ENCODE data around the gene GMNN. TPM values are rescaled to one million over a fixed set of nuclear protein-coding genes. Genes with fewer than 3 reads are reported as not detected.
A peak's percentile ranks its signal among the peaks of the same experiment; 100 is the strongest.

Gene GMNN
- total RNA-seq, 1 donor from 2014 or later = 65.4 TPM

GRCh38 chr6:24780206-24780605 lies 5.5 kb downstream of the GMNN start:
- H3K27ac Mint-ChIP-seq = peak overlapping the region; percentile 93
- no peaks in the 10 kb centered on the region for H3K9me3 Mint-ChIP-seq (ENCODE audit: low read depth)
- no peaks in the 10 kb centered on the region for H3K27me3 Mint-ChIP-seq
- H3K36me3 Mint-ChIP-seq (ENCODE audit: insufficient read depth) = peaks cover 30% of the 10 kb centered on the region
- TF ChIP-seq CTCF (IDR thresholded peaks at IDR 0.05; ENCODE audit: unreplicated experiment) = no peak
- peaks cover 34% of the 10 kb centered on the region for H3K4me1 Mint-ChIP-seq (ENCODE audit: low read depth)
- peak overlapping the region; percentile 64 for H3K4me3 Mint-ChIP-seq (ENCODE audit: low read depth)
- DNase-seq (ENCODE audit: low spot score, unreplicated experiment) = no peak

DNA sequence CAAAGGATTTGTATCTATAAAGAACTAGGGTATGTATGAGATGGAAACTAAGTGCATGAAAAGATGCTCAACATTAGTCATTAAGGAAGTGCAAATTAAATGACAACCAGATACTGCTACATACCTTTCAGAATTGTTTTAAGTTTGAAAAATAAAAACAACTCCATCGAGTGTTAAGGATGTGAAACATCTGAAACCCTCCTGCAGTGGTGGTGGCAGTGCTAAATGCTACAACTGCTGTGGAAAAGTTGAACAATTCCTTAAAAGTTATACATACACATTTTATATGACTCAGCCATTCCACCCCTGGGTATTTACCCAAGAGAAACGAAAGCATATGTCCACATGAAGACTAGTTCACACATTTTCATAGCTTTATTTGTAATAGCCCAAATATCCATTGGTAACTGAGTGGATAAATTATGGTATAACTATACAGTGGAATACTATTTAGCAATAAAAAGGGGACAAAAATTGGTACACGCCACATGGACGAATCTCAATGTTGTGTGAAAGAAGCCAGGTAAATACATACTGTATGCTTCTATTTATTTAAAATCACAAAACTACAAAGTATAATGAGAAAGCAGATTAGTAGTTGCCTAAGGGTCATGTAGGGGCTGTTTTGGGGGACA lies 13.4 kb downstream of the GMNN start:
- DNase-seq (ENCODE audit: low spot score, unreplicated experiment) = no peak

GRCh38 chr6:24795106-24795505 lies 20.4 kb downstream of the GMNN start:
- H3K4me3 Mint-ChIP-seq (ENCODE audit: low read depth) = no peak overlapping the region
- H3K27ac Mint-ChIP-seq = no peak overlapping the region
- no peak for DNase-seq (ENCODE audit: low spot score, unreplicated experiment)
- H3K9me3 Mint-ChIP-seq (ENCODE audit: low read depth) = no peaks in the 10 kb centered on the region
- peaks cover 7% of the 10 kb centered on the region for H3K4me1 Mint-ChIP-seq (ENCODE audit: low read depth)
- H3K36me3 Mint-ChIP-seq (ENCODE audit: insufficient read depth) = no peaks in the 10 kb centered on the region
- H3K27me3 Mint-ChIP-seq = no peaks in the 10 kb centered on the region
- no peak for TF ChIP-seq CTCF (IDR thresholded peaks at IDR 0.05; ENCODE audit: unreplicated experiment)

More for the DNA sequence above, 13.4 kb downstream of the GMNN start:
- TF ChIP-seq CTCF (IDR thresholded peaks at IDR 0.05; ENCODE audit: unreplicated experiment) = no peak
- Mint-ChIP-seq H3K4me1 (ENCODE audit: low read depth) (peaks cover 4% of the 10 kb centered on the region), H3K9me3 (ENCODE audit: low read depth) (no peaks in the 10 kb centered on the region), H3K4me3 (ENCODE audit: low read depth) (no peak overlapping the region), H3K27me3 (no peaks in the 10 kb centered on the region), H3K36me3 (ENCODE audit: insufficient read depth) (peaks cover 27% of the 10 kb centered on the region), H3K27ac (no peak overlapping the region)

- no peaks in the 10 kb centered on the region for H3K27me3 Mint-ChIP-seq
- H3K27ac Mint-ChIP-seq = no peak overlapping the region
Measured at GRCh38 chr6:24796616-24797290, 22.0 kb downstream of the GMNN start.

More at GRCh38 chr6:24796616-24797290, 22.0 kb downstream of the GMNN start:
- H3K9me3 Mint-ChIP-seq (ENCODE audit: low read depth) = no peaks in the 10 kb centered on the region
- peaks cover 5% of the 10 kb centered on the region for H3K4me1 Mint-ChIP-seq (ENCODE audit: low read depth)
- H3K4me3 Mint-ChIP-seq (ENCODE audit: low read depth) = no peak overlapping the region
- no peaks in the 10 kb centered on the region for H3K36me3 Mint-ChIP-seq (ENCODE audit: insufficient read depth)
- DNase-seq (ENCODE audit: low spot score, unreplicated experiment) = no peak
- TF ChIP-seq CTCF (IDR thresholded peaks at IDR 0.05; ENCODE audit: unreplicated experiment) = no peak

Data from progenitor cell of endocrine pancreas (in vitro differentiated cells).